Vagina (tissue), 2 donors: ENCODE measurements around the gene STK11. TPM values are rescaled to one million over a fixed set of nuclear protein-coding genes. Genes with fewer than 3 reads are reported as not detected.

Experiments used
- DNase-seq, 2 donors: peaks; one replicate each; pipeline ENCODE4 v3.0.0-alpha.2; 2017; ENCODE audit errors: extremely low spot score in 2 of 2
- H3K27ac ChIP-seq: fragments of 200-600 bp; sonication (generic); one replicate; pipeline ENCODE4 v1.5.1; 2019
- H3K27me3 ChIP-seq: fragments of 200-600 bp; sonication (generic); one replicate; pipeline ENCODE4 v1.5.1; 2019
- H3K36me3 ChIP-seq, 2 donors: fragments of 200-600 bp; sonication (generic); one replicate each; pipeline ENCODE4 v1.5.1; 2017 to 2019
- H3K4me1 ChIP-seq: fragments of 200-600 bp; sonication (generic); one replicate; pipeline ENCODE4 v1.5.1; 2019
- H3K4me3 ChIP-seq, 2 donors: fragments of 200-600 bp; sonication (generic); 1 replicate in 1 of 2; 2 replicates in 1 of 2; pipeline ENCODE4 v1.5.1; 2016 to 2019
- H3K9me3 ChIP-seq: fragments of 200-600 bp; sonication (generic); one replicate; pipeline ENCODE4 v1.5.1; 2019
- CTCF ChIP-seq, 3 experiments: fragments of 450-650 bp in 2 of 3; fragments of 200-600 bp in 1 of 3; sonication (generic) in 1 of 3; IDR thresholded peaks; one replicate each; pipeline ENCODE4 v1.5.1; 2017 to 2019; ENCODE audit warnings: antibody characterized with exemption in 3 of 3, mild to moderate bottlenecking in 2 of 3, moderate library complexity in 2 of 3
- POLR2A ChIP-seq, 2 donors: fragments of 450-650 bp; IDR thresholded peaks; one replicate each; pipeline ENCODE4 v1.6.1; 2017; ENCODE audit warnings: antibody characterized with exemption in 2 of 2, mild to moderate bottlenecking in 2 of 2, moderate library complexity in 2 of 2
- POLR2AphosphoS5 ChIP-seq, 2 donors: sonication (generic); formaldehyde crosslinking; IDR thresholded peaks; one replicate each; pipeline ENCODE4 v1.9.0; 2017; ENCODE audit warnings: antibody characterized with exemption in 2 of 2, mild to moderate bottlenecking in 2 of 2, low read depth in 1 of 2; ENCODE audit not compliant: insufficient read depth in 1 of 2
- intact Hi-C: fragments of 100-400 bp; cut with DNase I; formaldehyde crosslinking; loops from one replicate; pipeline ENCODE4 v1.15.1; 2023
- total RNA-seq: library from RNA; depleted of rRNA; stranded (reverse); fragments of >200 nt; gene quantifications from one replicate; pipeline ENCODE4 v1.2.3, GENCODE V29; 2016

STK11 gene
- total RNA-seq, 1 donor from 2014 or later, result 54.5 TPM

GRCh38 chr19:1170938-1171754, 34.4 kb upstream of the STK11 start:
- intact Hi-C loops, result loop anchor here (5.0 kb wide), 1 partner anchor 39 kb away; no protein-coding TSS in a partner anchor
- Histone ChIP-seq H3K27me3 (no peaks in the 10 kb centered on the region), H3K4me3 (peak overlapping the region; percentile 57 to 77), H3K4me1 (peaks cover 74% of the 10 kb centered on the region), H3K27ac (peak overlapping the region; percentile 95), H3K36me3 (peaks cover 0 to 6% of the 10 kb centered on the region in 2 donors), H3K9me3 (no peaks in the 10 kb centered on the region)
- TF ChIP-seq POLR2AphosphoS5 (IDR thresholded peaks at IDR 0.05; ENCODE audit: insufficient read depth in 1 of 2, low read depth in 1 of 2) (no peak), CTCF (IDR thresholded peaks at IDR 0.05) (no peak), POLR2A (IDR thresholded peaks at IDR 0.05) (no peak)
- no peak for DNase-seq

- peak overlapping the region; percentile 95 for H3K27ac ChIP-seq
- no peaks in the 10 kb centered on the region for H3K27me3 ChIP-seq
- DNase-seq, result no peak
- H3K9me3 ChIP-seq, result no peaks in the 10 kb centered on the region
- intact Hi-C loops, result loop anchor here (5.0 kb wide), 1 partner anchor 40 kb away; no protein-coding TSS in a partner anchor
- H3K4me3 ChIP-seq, result peak overlapping the region; percentile 57 to 77
- peaks cover 74% of the 10 kb centered on the region for H3K4me1 ChIP-seq
- H3K36me3 ChIP-seq, result peaks cover 0 to 2% of the 10 kb centered on the region in 2 donors
- TF ChIP-seq POLR2AphosphoS5 (IDR thresholded peaks at IDR 0.05; ENCODE audit: insufficient read depth in 1 of 2, low read depth in 1 of 2) (no peak), POLR2A (IDR thresholded peaks at IDR 0.05) (no peak)
These were observed 33.7 kb upstream of the STK11 start for GRCh38 chr19:1171755-1172352.

- no peak for TF ChIP-seq POLR2A (IDR thresholded peaks at IDR 0.05)
- peak in 1 of 2 donors; percentile 47 for TF ChIP-seq POLR2AphosphoS5 (IDR thresholded peaks at IDR 0.05; ENCODE audit: insufficient read depth in 1 of 2, low read depth in 1 of 2)
- Histone ChIP-seq H3K4me3 (peak overlapping the region; percentile 57 to 77), H3K4me1 (peaks cover 74% of the 10 kb centered on the region), H3K9me3 (no peaks in the 10 kb centered on the region), H3K36me3 (no peaks in the 10 kb centered on the region), H3K27me3 (no peaks in the 10 kb centered on the region), H3K27ac (peak overlapping the region; percentile 95)
- no peak for DNase-seq
- intact Hi-C loops, result loop anchor here (5.0 kb wide), 1 partner anchor 40 kb away; no protein-coding TSS in a partner anchor
These were observed 33.0 kb upstream of the STK11 start for GRCh38 chr19:1172353-1173158.

GRCh38 chr19:1173159-1173844, 32.3 kb upstream of the STK11 start:
- TF ChIP-seq CTCF (IDR thresholded peaks at IDR 0.05) (no peak), POLR2AphosphoS5 (IDR thresholded peaks at IDR 0.05; ENCODE audit: insufficient read depth in 1 of 2, low read depth in 1 of 2) (no peak), POLR2A (IDR thresholded peaks at IDR 0.05) (no peak)
- DNase-seq, result no peak
- intact Hi-C loops, result loop anchor here (5.0 kb wide), 1 partner anchor 41 kb away; no protein-coding TSS in a partner anchor
- H3K27me3 ChIP-seq, result no peaks in the 10 kb centered on the region
- no peaks in the 10 kb centered on the region for H3K36me3 ChIP-seq
- H3K4me1 ChIP-seq, result peaks cover 72% of the 10 kb centered on the region
- peak overlapping the region; percentile 57 to 77 for H3K4me3 ChIP-seq
- H3K9me3 ChIP-seq, result no peaks in the 10 kb centered on the region
- peak overlapping the region; percentile 95 for H3K27ac ChIP-seq

- Histone ChIP-seq H3K27ac (peak within 1 kb of the TSS; percentile 95), H3K27me3 (no peaks in the 10 kb centered on the region), H3K4me1 (peaks cover 63% of the 10 kb centered on the region), H3K9me3 (no peaks in the 10 kb centered on the region), H3K36me3 (no peaks in the 10 kb centered on the region), H3K4me3 (peak within 1 kb of the TSS; percentile 57 to 77)
- DNase-seq, result peak in 1 of 2 donors; percentile 89
- intact Hi-C loops, result loop anchor here (5.0 kb wide), 1 partner anchor 42 kb away; no protein-coding TSS in a partner anchor
- TF ChIP-seq POLR2A (IDR thresholded peaks at IDR 0.05) (peak in 1 of 2 donors; percentile 66), CTCF (IDR thresholded peaks at IDR 0.05) (no peak), POLR2AphosphoS5 (IDR thresholded peaks at IDR 0.05; ENCODE audit: insufficient read depth in 1 of 2, low read depth in 1 of 2) (peak; percentile 68 to 70)
These were observed 31.5 kb upstream of the STK11 start, which contains the start of gene SBNO2 for GRCh38 chr19:1173845-1174809. Gene SBNO2 (minus strand): TSS chr19:1174268. CDS start chr19:1154276, 19,992 bp downstream.
